IMR-90 (cell line): Measurements from ENCODE around the gene TACR2. TPM values are rescaled to one million over a fixed set of nuclear protein-coding genes. Genes with fewer than 3 reads are reported as not detected.

Source experiments
- ATAC-seq: fragments of 200-7000 bp; cut with Tn5 transposase; 2 replicates; pipeline ENCODE4 v1.9.1; 2020; ENCODE audit warnings: low read depth, mild to moderate bottlenecking, moderate library complexity
- BruUV-seq: library from RNA; stranded (reverse); fragments of 400-500 nt; replicated peaks from 2 replicates; lab custom pipeline; 2021; lab: Mats Ljungman, UMichigan
- CTCF ChIA-PET: fragments of 300-600 bp; formaldehyde crosslinking; extraction: SDS; loops from one replicate; lab custom pipeline; 2021; ENCODE audit warnings: antibody characterized with exemption; lab: Yijun Ruan, JAX
- POLR2A ChIA-PET: fragments of 300-600 bp; sonication (Branson Sonifier 250); formaldehyde crosslinking; loops from one replicate; lab custom pipeline; 2022; ENCODE audit warnings: antibody characterized with exemption; ENCODE audit not compliant: unreplicated experiment; lab: Charles Lee
- DNase-seq: peaks from one replicate; pipeline ENCODE4 v3.0.0; 2013
- H2AFZ ChIP-seq: replicated peaks from 2 replicates; pipeline ENCODE3; 2013; ENCODE audit warnings: low read length, mild to moderate bottlenecking; ENCODE audit not compliant: poor library complexity
- H2AK5ac ChIP-seq: 2 replicates; pipeline ENCODE4 v1.6.1; 2013; ENCODE audit warnings: low read depth, low read length, inconsistent platforms
- H2AK9ac ChIP-seq: replicated peaks from 2 replicates; pipeline ENCODE3; 2013; ENCODE audit warnings: mild to moderate bottlenecking, low read depth, low read length, moderate library complexity; ENCODE audit not compliant: poor library complexity
- H2BK120ac ChIP-seq: 2 replicates; pipeline ENCODE4 v1.6.1; 2013; ENCODE audit warnings: low read depth, low read length, inconsistent platforms
- H2BK15ac ChIP-seq: 3 replicates; pipeline ENCODE4 v1.6.1; 2013; ENCODE audit warnings: low read depth, low read length, inconsistent platforms
- H2BK20ac ChIP-seq: 2 replicates; pipeline ENCODE4 v1.6.1; 2013; ENCODE audit warnings: low read depth, mild to moderate bottlenecking, inconsistent platforms, low read length, moderate library complexity
- H2BK5ac ChIP-seq: 2 replicates; pipeline ENCODE4 v1.6.1; 2013; ENCODE audit warnings: mild to moderate bottlenecking, low read depth, low read length, inconsistent platforms; ENCODE audit not compliant: poor library complexity, severe bottlenecking
- H3K14ac ChIP-seq: replicated peaks from 2 replicates; pipeline ENCODE4 v1.6.1; 2013; ENCODE audit warnings: low read depth, low read length, inconsistent platforms
- H3K18ac ChIP-seq: 2 replicates; pipeline ENCODE4 v1.6.1; 2013; ENCODE audit warnings: low read depth, low read length, control low read depth
- H3K23ac ChIP-seq: 2 replicates; pipeline ENCODE4 v1.6.1; 2013; ENCODE audit warnings: low read depth, low read length, inconsistent platforms
- H3K27ac ChIP-seq: 2 replicates; pipeline ENCODE4 v1.5.1; 2013; ENCODE audit warnings: mild to moderate bottlenecking, control low read depth, low read length; ENCODE audit not compliant: insufficient read depth
- H3K27me3 ChIP-seq: 2 replicates; pipeline ENCODE4 v1.6.1; 2013; ENCODE audit warnings: low read length; ENCODE audit not compliant: control insufficient read depth, insufficient read depth
- H3K36me3 ChIP-seq: 2 replicates; pipeline ENCODE4 v1.6.1; 2013; ENCODE audit warnings: low read length, mixed read lengths; ENCODE audit not compliant: control insufficient read depth, insufficient read depth
- H3K4ac ChIP-seq: 2 replicates; pipeline ENCODE4 v1.6.1; 2013; ENCODE audit warnings: low read depth, low read length, inconsistent platforms
- H3K4me1 ChIP-seq: 2 replicates; pipeline ENCODE4 v1.6.1; 2013; ENCODE audit warnings: low read length, mixed read lengths; ENCODE audit not compliant: control insufficient read depth, insufficient read depth
- H3K4me2 ChIP-seq: 2 replicates; pipeline ENCODE4 v1.6.1; 2013; ENCODE audit warnings: low read depth, mild to moderate bottlenecking, control low read depth, low read length, moderate library complexity
- H3K4me3 ChIP-seq: 2 replicates; pipeline ENCODE4 v1.5.1; 2013; ENCODE audit warnings: low read depth, mild to moderate bottlenecking, control low read depth, low read length, moderate library complexity; ENCODE audit not compliant: insufficient read depth
- H3K56ac ChIP-seq: 2 replicates; pipeline ENCODE4 v1.6.1; 2013; ENCODE audit warnings: low read length, inconsistent platforms; ENCODE audit not compliant: insufficient read depth; ENCODE audit errors: extremely low read depth
- H3K79me1 ChIP-seq, 2 experiments: 2 replicates each; pipeline ENCODE4 v1.6.1; 2013; ENCODE audit warnings: low read length in 2 of 2, inconsistent platforms in 1 of 2, low read depth in 1 of 2
- H3K9ac ChIP-seq: 2 replicates; pipeline ENCODE4 v1.6.1; 2013; ENCODE audit warnings: low read depth, low read length, control low read depth
- H3K9me1 ChIP-seq: 2 replicates; pipeline ENCODE4 v1.6.1; 2013; ENCODE audit warnings: low read length, inconsistent platforms; ENCODE audit not compliant: insufficient read depth
- H3K9me3 ChIP-seq: 2 replicates; pipeline ENCODE4 v1.6.1; 2013; ENCODE audit warnings: low read length; ENCODE audit not compliant: control insufficient read depth, insufficient read depth
- H4K20me1 ChIP-seq: 2 replicates; pipeline ENCODE4 v1.6.1; 2013; ENCODE audit warnings: low read length, inconsistent platforms; ENCODE audit not compliant: insufficient read depth
- H4K5ac ChIP-seq: 2 replicates; pipeline ENCODE4 v1.6.1; 2013; ENCODE audit warnings: mild to moderate bottlenecking, low read depth, low read length, control low read depth
- H4K8ac ChIP-seq, 2 experiments: 2 replicates each; pipeline ENCODE4 v1.6.1; 2013; ENCODE audit warnings: low read depth in 2 of 2, low read length in 2 of 2, control low read depth in 1 of 2, inconsistent platforms in 1 of 2
- H4K91ac ChIP-seq: 2 replicates; pipeline ENCODE4 v1.6.1; 2013; ENCODE audit warnings: low read depth, low read length, inconsistent platforms; ENCODE audit not compliant: insufficient read depth
- BHLHE40 ChIP-seq: fragments of 150-350 bp; IDR thresholded peaks from 2 replicates; pipeline ENCODE4 v1.6.1; 2016; ENCODE audit warnings: mild to moderate bottlenecking, low read depth, low read length
- CEBPB ChIP-seq: IDR thresholded peaks from 2 replicates; pipeline ENCODE4 v1.6.1; 2012; ENCODE audit warnings: low read depth, low read length, improper control_type of control experiment
- FOS ChIP-seq: fragments of 150-350 bp; IDR thresholded peaks from 2 replicates; pipeline ENCODE4 v1.6.1; 2016; ENCODE audit warnings: low read depth, low read length
- MAFK ChIP-seq: IDR thresholded peaks from 2 replicates; pipeline ENCODE4 v1.6.1; 2012; ENCODE audit warnings: low read depth, low read length, improper control_type of control experiment
- MXI1 ChIP-seq: IDR thresholded peaks from 2 replicates; pipeline ENCODE4 v1.6.1; 2012; ENCODE audit warnings: low read depth, mild to moderate bottlenecking, low read length, moderate library complexity, borderline replicate concordance
- RAD21 ChIP-seq: IDR thresholded peaks from 2 replicates; pipeline ENCODE4 v1.6.1; 2012; ENCODE audit warnings: low read length, improper control_type of control experiment
- RCOR1 ChIP-seq: IDR thresholded peaks from 2 replicates; pipeline ENCODE4 v1.6.1; 2012; ENCODE audit warnings: mild to moderate bottlenecking, low read length, improper control_type of control experiment; ENCODE audit not compliant: insufficient replicate concordance
- WGBS, 2 experiments: methylation state at CpG; one replicate each; pipeline versions ENCODE4 v1.1.5 to v1.1.7; 2013; ENCODE audit warnings: missing lambda C conversion rate in 2 of 2; ENCODE audit not compliant: insufficient read length in 1 of 2; ENCODE audit errors: extremely low coverage in 2 of 2; 5-methylcytosine and 5-hydroxymethylcytosine counted together
- dilution Hi-C: fragments of 300-500 bp; cut with HindIII; formaldehyde crosslinking; loops from one replicate; pipeline ENCODE4 v1.14.3; 2018; ENCODE audit warnings: low sequenced_read_pairs; ENCODE audit not compliant: unreplicated experiment
- in situ Hi-C: fragments of 300-500 bp; cut with MboI; formaldehyde crosslinking; loops from 3 replicates; pipeline ENCODE4 v1.14.3; 2019; ENCODE audit warnings: low sequenced_read_pairs, inconsistent platforms, mixed read lengths
- intact Hi-C: fragments of 100-400 bp; cut with micrococcal nuclease; formaldehyde crosslinking; loops from 2 replicates; pipeline ENCODE4 v1.10.0; 2022
- polyA plus RNA-seq, 3 experiments: library from polyadenylated mRNA; depleted of rRNA; stranded (reverse); fragments of >200 nt; gene quantifications; 2 replicates each; pipeline ENCODE4 v1.2.3, GENCODE V29; 2012; ENCODE audit warnings: low replicate concordance in 1 of 3
- total RNA-seq: library from RNA; depleted of rRNA; stranded (reverse); fragments of >200 nt; gene quantifications from 2 replicates; pipeline ENCODE4 v1.2.3, GENCODE V29; 2012
- TF ChIP-seq, protein P1 (sequence below): fragments of 150-350 bp; IDR thresholded peaks from 2 replicates; pipeline ENCODE4 v1.6.1; 2017; ENCODE audit warnings: mild to moderate bottlenecking, antibody characterized with exemption, low read length, low read depth

Gene TACR2
- total and polyA plus RNA-seq, 2 of the 4 experiments (the other 2 are of a cell fraction), result not detected

- H3K9ac ChIP-seq, result no peak overlapping the region
Measured at GRCh38 chr10:69464401-69464800, 47.7 kb upstream of the TACR2 start.

More at GRCh38 chr10:69464401-69464800, 47.7 kb upstream of the TACR2 start:
- DNase-seq (no peak), ATAC-seq (no peak)
- dilution Hi-C loops (no loop called here), in situ Hi-C loops (no loop called here), intact Hi-C loops (no loop called here)
- no peak overlapping the region for H2BK15ac ChIP-seq
- TF ChIP-seq RAD21 (no peak), MXI1 (no peak), RCOR1 (no peak), BHLHE40 (no peak), FOS (no peak), CEBPB (no peak), MAFK (no peak)
- TF ChIP-seq, protein P1, sequence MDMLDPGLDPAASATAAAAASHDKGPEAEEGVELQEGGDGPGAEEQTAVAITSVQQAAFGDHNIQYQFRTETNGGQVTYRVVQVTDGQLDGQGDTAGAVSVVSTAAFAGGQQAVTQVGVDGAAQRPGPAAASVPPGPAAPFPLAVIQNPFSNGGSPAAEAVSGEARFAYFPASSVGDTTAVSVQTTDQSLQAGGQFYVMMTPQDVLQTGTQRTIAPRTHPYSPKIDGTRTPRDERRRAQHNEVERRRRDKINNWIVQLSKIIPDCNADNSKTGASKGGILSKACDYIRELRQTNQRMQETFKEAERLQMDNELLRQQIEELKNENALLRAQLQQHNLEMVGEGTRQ, result no peak
- no peaks in the 10 kb centered on the region for H3K9me1 ChIP-seq
- no peak overlapping the region for H3K18ac ChIP-seq
- no peak overlapping the region for H3K56ac ChIP-seq
- H2BK5ac ChIP-seq, result no peak overlapping the region
- no peak overlapping the region for H3K4me3 ChIP-seq
- no peak overlapping the region for H2AFZ ChIP-seq
- BruUV-seq, result no TSS peak
- no peak overlapping the region for H2AK5ac ChIP-seq
- ChIA-PET POLR2A (no interaction called here), CTCF (interaction anchor here (1.0 kb wide), 1 partner anchor 15 kb away, joined by 3 read pairs; no protein-coding TSS in a partner anchor)
- no peak overlapping the region for H4K91ac ChIP-seq
- no peak overlapping the region for H4K8ac ChIP-seq
- peaks cover 19% of the 10 kb centered on the region for H3K27me3 ChIP-seq
- H3K4me1 ChIP-seq, result no peaks in the 10 kb centered on the region
- H4K5ac ChIP-seq, result no peak overlapping the region
- H3K79me1 ChIP-seq, result no peaks in the 10 kb centered on the region
- no peak overlapping the region for H3K23ac ChIP-seq
- no peaks in the 10 kb centered on the region for H3K9me3 ChIP-seq
- no peak overlapping the region for H2BK20ac ChIP-seq
- no peaks in the 10 kb centered on the region for H4K20me1 ChIP-seq
- no peak overlapping the region for H3K4me2 ChIP-seq
- no peaks in the 10 kb centered on the region for H3K36me3 ChIP-seq
- no peak overlapping the region for H2BK120ac ChIP-seq
- H3K27ac ChIP-seq, result no peak overlapping the region
- 71% methylated on average over 5 of the region's 7 CpGs; no CpG with 5 or more reads in 1 of the 2 experiments for WGBS, 2 experiments
- H2AK9ac ChIP-seq, result no peak overlapping the region
- H3K14ac ChIP-seq, result no peak overlapping the region
- no peak overlapping the region for H3K4ac ChIP-seq
